ENCODE measurements around the gene ERI3.
A peak's percentile ranks its signal among the peaks of the same experiment; 100 is the strongest.

Gene ERI3

GRCh38 chr1:44261171-44261817 is 93.8 kb downstream of the ERI3 start:
- no peak for DNase-seq

- no peak for DNase-seq
Measured at GRCh38 chr1:44260792-44261170, 94.3 kb downstream of the ERI3 start.

GRCh38 chr1:44259090-44259489 is 96.0 kb downstream of the ERI3 start:
- no peak for DNase-seq

DNA sequence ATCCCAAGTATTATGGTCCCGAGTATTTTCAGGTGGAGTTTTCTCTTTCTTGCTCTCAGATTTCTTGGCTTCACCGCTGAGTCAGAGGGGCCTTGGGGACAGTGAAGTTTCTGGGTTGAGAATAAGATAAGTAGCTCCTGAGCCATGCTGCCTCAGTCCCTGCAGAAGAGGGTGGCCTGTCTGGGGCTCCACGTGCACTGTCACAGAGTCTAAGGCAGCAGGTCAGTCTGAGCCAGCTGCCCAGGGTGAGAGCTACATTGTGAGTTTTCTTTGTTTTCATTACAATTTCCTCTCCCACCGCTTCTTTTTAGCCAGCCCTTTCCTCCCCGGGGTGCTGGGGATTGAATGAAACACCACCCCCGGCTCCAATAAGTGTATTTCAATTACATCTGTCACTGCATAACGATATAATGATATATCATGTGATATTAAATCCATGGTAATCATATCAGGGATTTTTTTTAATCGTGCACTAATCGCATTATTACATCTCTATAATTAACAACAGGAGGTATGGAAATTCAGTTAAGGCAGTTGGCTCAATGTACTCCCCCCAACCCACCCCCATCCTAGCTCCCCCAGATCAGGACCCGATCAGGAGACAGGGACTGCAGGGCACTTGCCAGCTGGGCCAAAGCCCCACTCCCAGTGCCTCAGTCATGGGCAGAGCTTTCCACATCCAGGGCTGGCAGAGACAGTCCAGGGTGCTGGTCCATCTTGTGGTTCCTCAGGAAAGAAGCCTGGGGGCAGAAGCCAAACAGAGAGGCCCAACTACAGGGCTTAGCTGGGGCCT is 98.1 kb downstream of the ERI3 start:
- DNase-seq: no peak

- DNase-seq: no peak
Measured at GRCh38 chr1:44254392-44254910, 100.6 kb downstream of the ERI3 start.

DNA sequence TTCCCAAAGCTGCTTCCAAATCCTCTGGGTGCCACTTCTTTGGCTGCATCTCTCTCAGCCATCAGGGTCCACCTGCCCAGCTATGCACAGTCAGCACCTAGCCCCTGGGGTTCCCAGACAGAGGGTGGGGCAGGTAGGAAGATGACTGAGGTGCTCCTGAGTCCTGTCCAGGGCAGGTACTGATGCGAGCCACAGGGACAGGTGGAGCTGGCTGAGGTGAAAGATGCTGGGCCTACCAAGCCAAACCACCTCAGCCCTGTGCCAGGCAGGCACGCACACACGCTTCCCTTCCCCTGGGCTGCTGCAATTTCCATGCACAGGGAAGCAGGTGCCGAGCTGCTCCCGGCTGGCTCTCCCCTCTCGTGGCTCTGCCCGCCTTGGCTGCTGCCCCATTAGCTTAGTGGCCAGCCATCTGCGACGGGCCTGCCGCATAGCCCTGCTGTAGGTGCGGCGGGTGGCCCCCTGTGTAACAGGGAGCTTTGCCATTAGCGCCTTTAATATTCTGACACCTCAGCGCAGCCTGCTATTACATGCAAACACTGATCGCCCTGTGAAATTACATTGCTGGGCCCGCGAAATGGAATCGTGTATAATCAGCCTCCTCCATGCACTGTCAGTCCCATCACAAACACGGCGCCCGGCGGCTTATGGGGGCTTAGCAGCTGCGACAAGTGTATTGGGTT is 102.9 kb downstream of the ERI3 start:
- no peak for DNase-seq

- no peak for DNase-seq
Measured at GRCh38 chr1:44251486-44251885, 103.6 kb downstream of the ERI3 start.

DNA sequence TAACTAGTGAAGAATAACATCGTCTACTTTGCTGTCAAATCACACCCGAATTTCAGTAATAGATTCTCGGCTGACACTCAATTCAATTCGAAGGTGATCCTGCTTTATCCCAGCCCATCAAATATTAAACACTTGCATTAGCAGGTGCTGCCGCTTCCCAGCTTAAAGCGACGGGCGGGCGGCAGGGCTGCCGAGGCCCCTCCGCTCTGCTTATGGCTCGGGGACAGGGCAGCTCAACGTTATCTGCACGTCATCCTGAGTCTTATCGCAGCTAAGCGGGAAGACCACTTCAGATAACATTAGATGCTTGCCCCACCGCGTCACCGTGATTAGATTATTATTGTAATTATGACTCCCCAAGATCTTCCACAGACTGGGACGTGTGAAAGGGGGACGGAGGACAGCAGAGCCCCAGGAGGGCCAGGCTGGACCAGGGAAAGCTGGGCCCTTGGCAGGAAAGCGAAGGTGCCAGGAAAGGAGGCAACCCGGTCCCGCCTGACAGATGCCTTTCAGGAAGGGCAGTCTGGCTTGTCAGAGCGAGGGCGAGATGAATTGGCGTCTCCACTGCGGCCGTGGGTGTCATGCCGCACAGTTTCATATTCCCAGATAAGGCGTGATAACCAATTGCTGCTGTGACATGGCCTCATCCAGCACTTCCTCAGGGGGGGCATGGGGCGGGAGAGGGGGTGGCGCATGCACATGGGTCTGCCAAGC is 104.8 kb downstream of the ERI3 start:
- no peak for DNase-seq

- DNase-seq: no peak
Measured at GRCh38 chr1:44249543-44249942, 105.5 kb downstream of the ERI3 start.

- DNase-seq: no peak
Measured at GRCh38 chr1:44246806-44247205, 108.3 kb downstream of the ERI3 start.

- DNase-seq: no peak
Measured at GRCh38 chr1:44244986-44245385, 110.1 kb downstream of the ERI3 start.

- DNase-seq: no peak
Measured at GRCh38 chr1:44243782-44244495, 111.1 kb downstream of the ERI3 start.

GRCh38 chr1:44242746-44243145 is 112.3 kb downstream of the ERI3 start:
- DNase-seq: no peak

DNA sequence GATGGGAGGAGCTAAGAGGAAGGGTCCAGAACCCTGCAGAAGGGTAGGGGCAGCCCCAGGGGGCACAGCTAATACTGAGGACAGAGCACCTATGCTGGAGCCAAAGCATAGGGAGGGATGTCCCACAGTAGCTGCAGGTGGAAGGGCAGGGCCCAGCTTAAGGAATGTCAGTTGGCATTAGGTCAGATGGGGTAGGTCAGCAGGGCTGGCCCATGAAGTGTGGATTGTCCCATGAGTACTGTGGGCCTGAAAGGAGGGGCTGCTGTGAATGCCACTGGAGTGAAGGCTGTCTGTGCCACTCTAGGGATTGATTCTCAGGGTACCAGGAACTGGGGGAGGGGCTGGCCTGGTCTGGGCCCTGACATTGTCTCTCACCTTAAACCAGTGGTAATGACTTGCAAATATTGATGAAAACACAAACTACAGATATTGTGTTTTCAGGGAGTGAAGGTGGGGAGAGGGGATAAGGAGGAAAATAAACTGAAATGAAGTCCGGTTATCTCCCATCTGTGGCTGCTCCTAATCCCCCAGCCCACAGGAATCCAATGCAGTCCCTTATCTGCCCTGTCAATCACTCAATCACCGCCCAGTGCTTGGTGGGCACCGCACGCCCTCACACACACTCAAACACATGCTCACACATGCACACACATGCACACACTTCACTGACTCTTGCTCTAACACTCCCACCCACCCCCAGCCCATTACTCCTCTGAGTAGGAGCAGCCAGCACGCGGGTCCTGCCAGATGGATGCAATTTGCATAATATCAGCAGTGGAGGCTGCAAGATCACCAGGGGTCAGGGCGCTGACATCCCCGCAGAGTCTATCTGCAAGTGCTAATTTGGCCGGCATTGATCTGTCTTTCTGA is 114.0 kb downstream of the ERI3 start:
- no peak for DNase-seq

GRCh38 chr1:44239961-44240371 is 115.1 kb downstream of the ERI3 start:
- no peak for DNase-seq

GRCh38 chr1:44239331-44239960 is 115.6 kb downstream of the ERI3 start:
- DNase-seq: peak; percentile 60

DNA sequence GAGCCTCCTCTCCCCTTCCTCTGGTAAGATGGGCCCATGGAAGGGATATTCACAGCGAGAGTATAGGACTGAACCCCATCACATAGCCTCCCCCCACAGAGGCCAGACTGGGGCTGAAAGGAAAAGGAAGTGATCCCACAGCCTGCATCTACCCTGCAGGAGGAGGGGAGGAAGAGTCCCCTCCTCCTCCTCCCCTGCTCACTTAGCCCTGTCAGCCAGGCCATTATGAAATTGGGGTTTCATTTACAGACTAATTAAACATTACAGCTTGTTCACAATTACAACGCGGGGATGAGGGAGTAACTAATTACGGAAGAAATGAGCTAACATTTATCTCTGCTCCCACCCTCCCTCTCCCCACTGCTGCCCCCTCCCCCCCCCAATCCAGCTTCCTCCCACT is 116.4 kb downstream of the ERI3 start:
- no peak for DNase-seq

GRCh38 chr1:44237721-44238457 is 117.2 kb downstream of the ERI3 start:
- peak; percentile 86 for DNase-seq

DNA sequence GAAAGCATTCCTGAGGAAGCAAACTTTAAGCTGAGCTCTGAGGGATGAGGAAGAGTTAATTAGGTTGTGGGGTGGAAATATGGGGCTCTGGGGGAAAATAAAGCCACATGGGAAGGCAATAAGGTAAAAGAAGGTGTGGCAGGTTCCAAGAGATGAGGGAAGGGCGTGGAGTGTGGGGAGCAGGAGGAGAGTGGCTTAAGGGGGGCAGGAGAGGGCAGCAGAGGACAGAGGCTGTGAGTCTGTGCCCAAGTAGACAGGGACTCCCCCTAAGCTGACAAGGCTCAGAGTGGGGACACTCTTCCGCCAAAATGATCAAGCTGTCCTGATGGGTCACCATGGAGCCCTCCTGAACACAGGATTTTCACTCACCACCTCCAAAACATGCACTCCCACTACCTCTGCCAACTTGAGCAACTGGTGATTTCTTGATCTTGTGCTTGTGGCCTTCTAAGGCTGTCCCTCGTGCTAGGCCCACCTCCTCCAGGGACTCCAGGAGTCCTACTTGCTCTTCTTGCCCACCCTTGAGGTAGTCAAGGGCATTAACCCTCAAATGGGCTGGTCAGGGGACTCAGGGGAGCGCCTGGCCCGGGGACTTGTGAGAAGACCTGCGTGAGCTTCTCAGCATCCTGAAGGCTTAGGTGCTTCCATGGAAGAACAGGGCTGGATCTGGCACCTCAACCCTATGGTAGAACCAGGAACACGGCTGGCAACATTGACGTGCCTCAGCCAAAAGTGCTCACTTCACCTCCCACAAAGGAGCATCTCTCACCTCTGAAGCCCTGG is 118.4 kb downstream of the ERI3 start:
- no peak for DNase-seq

All from fibroblast of skin of abdomen (primary cell).